ENCODE results near the gene RECK. TPM values are rescaled to one million over a fixed set of nuclear protein-coding genes. Genes with fewer than 3 reads are reported as not detected.

Gene RECK
- total RNA-seq, 1 experiment from 2014 or later = 5.0 TPM

DNA sequence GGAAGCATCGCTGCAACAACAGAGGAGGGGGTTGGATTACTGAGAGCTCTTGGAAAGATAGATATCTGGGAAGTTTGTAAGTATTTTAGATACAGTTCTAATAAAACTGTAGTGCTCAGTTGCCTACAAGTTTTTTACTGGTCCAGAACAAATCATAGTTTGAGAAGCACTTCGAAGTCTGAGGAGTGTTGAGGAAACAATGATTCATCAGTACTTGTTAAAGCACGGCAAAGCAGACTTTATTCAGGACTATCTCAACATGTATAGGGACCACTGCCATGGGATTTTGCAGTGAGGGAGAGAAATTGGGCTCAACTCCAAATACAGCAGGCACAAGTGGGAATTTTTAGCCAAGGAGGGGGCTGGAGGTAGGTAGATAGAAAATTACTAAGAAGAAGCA, 25.3 kb upstream of the RECK start:
- CTCF ChIA-PET = no interaction called here
- no TSS peak for BruUV-seq (replicated peaks)
- intact Hi-C loops (cut with micrococcal nuclease) = no loop called here

DNA sequence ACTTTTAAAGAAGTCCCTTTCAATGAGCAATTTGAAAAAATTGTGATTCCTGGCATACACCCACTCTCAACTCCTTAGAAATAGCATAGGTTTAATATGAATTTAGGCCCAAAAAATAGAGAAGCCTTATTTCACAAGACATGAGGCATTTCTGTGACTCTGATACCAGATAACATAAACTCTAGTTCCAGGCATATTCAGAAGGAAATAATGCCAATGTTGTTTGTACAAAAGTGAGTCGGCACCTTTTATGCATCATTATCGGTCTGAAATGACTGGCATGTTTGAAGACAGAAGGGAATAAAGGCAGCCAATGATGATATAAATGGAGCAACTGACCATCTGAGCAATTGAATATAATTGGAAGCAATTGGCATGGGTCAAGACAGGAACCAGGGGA, 19.4 kb upstream of the RECK start:
- ChIA-PET POLR2A (ENCODE audit: unreplicated experiment) (no interaction called here), CTCF (no interaction called here)
- H3F3A ChIP-seq (ENCODE audit: low read length, unreplicated experiment) = no peaks in the 10 kb centered on the region
- H3K4me2 ChIP-seq (ENCODE audit: low read length) = no peak overlapping the region
- H3K79me2 ChIP-seq (ENCODE audit: low read length) = no peaks in the 10 kb centered on the region
- intact Hi-C loops (cut with micrococcal nuclease) = no loop called here
- ATAC-seq = no peak
- H3K27ac ChIP-seq (ENCODE audit: low read length) = no peak overlapping the region
- H3K9me3 ChIP-seq (ENCODE audit: low read length) = no peaks in the 10 kb centered on the region
- H3K9ac ChIP-seq (ENCODE audit: low read length) = no peak overlapping the region
- no peak overlapping the region for H3K4me3 ChIP-seq (ENCODE audit: low read length)
- no TSS peak for BruUV-seq (replicated peaks)
- no peak for TF ChIP-seq EZH2phosphoT487 (IDR thresholded peaks at IDR 0.05; ENCODE audit: borderline replicate concordance, low read length)
- TF ChIP-seq EZH2 (IDR thresholded peaks at IDR 0.05; ENCODE audit: low read length, unreplicated experiment) = no peak
- TF ChIP-seq, protein P1, sequence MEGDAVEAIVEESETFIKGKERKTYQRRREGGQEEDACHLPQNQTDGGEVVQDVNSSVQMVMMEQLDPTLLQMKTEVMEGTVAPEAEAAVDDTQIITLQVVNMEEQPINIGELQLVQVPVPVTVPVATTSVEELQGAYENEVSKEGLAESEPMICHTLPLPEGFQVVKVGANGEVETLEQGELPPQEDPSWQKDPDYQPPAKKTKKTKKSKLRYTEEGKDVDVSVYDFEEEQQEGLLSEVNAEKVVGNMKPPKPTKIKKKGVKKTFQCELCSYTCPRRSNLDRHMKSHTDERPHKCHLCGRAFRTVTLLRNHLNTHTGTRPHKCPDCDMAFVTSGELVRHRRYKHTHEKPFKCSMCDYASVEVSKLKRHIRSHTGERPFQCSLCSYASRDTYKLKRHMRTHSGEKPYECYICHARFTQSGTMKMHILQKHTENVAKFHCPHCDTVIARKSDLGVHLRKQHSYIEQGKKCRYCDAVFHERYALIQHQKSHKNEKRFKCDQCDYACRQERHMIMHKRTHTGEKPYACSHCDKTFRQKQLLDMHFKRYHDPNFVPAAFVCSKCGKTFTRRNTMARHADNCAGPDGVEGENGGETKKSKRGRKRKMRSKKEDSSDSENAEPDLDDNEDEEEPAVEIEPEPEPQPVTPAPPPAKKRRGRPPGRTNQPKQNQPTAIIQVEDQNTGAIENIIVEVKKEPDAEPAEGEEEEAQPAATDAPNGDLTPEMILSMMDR (conservative IDR thresholded peaks at IDR 0.05; ENCODE audit: low read depth, low read length) = no peak
- H3K9me2 ChIP-seq (replicated peaks; ENCODE audit: low read length) = no peaks in the 10 kb centered on the region
- no peaks in the 10 kb centered on the region for H3K27me3 ChIP-seq (ENCODE audit: low read length)
- H2AFZ ChIP-seq (ENCODE audit: low read length) = no peak overlapping the region
- no peaks in the 10 kb centered on the region for H4K20me1 ChIP-seq (ENCODE audit: low read length)
- no peaks in the 10 kb centered on the region for H3K36me3 ChIP-seq (ENCODE audit: low read depth, low read length)
- H3K4me1 ChIP-seq (ENCODE audit: insufficient read depth, low read length) = no peaks in the 10 kb centered on the region
- no peak for DNase-seq

More for the DNA sequence above, 25.3 kb upstream of the RECK start:
- Histone ChIP-seq H3K4me3 (ENCODE audit: low read length) (no peak overlapping the region), H4K20me1 (ENCODE audit: low read length) (no peaks in the 10 kb centered on the region), H2AFZ (ENCODE audit: low read length) (no peak overlapping the region), H3K79me2 (ENCODE audit: low read length) (no peaks in the 10 kb centered on the region), H3K9me3 (ENCODE audit: low read length) (no peaks in the 10 kb centered on the region), H3K27me3 (ENCODE audit: low read length) (no peaks in the 10 kb centered on the region), H3K27ac (ENCODE audit: low read length) (no peak overlapping the region), H3F3A (ENCODE audit: low read length, unreplicated experiment) (no peaks in the 10 kb centered on the region), H3K9me2 (replicated peaks; ENCODE audit: low read length) (no peaks in the 10 kb centered on the region), H3K36me3 (ENCODE audit: low read depth, low read length) (peaks cover 2% of the 10 kb centered on the region; the same call in 1 of the 2 replicates), H3K4me1 (ENCODE audit: insufficient read depth, low read length) (no peaks in the 10 kb centered on the region), H3K4me2 (ENCODE audit: low read length) (no peak overlapping the region), H3K9ac (ENCODE audit: low read length) (no peak overlapping the region)
- DNase-seq (no peak), ATAC-seq (no peak)
- no peak for TF ChIP-seq EZH2phosphoT487 (IDR thresholded peaks at IDR 0.05; ENCODE audit: borderline replicate concordance, low read length)
- TF ChIP-seq, protein P1 (conservative IDR thresholded peaks at IDR 0.05; ENCODE audit: low read depth, low read length) = no peak
- TF ChIP-seq EZH2 (IDR thresholded peaks at IDR 0.05; ENCODE audit: low read length, unreplicated experiment) = no peak
- POLR2A ChIA-PET (ENCODE audit: unreplicated experiment) = no interaction called here

DNA sequence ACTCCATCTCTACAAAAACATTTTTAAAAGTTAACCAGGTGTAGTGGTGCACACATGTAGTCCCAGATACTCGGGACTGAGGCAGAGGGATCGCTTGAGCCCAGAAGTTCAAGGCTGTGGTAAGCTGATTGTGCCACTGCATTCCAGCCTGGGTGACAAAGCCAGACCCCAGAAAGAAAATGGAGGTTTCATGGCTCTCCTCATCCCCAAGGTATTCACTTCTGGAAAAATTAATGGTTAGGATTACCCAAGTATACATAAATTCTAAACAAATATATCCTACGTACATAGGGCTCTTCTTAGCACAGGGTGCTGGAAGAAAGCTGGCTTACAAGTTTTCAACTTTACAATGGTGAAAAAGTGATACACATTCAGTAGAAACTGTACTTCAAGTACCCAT, 18.6 kb upstream of the RECK start:
- intact Hi-C loops (cut with micrococcal nuclease) = no loop called here
- H3K36me3 ChIP-seq (ENCODE audit: low read depth, low read length) = no peaks in the 10 kb centered on the region
- no peaks in the 10 kb centered on the region for H3K27me3 ChIP-seq (ENCODE audit: low read length)
- no peaks in the 10 kb centered on the region for H3K9me2 ChIP-seq (replicated peaks; ENCODE audit: low read length)
- TF ChIP-seq EZH2phosphoT487 (IDR thresholded peaks at IDR 0.05; ENCODE audit: borderline replicate concordance, low read length) = no peak
- TF ChIP-seq, protein P1 (conservative IDR thresholded peaks at IDR 0.05; ENCODE audit: low read depth, low read length) = no peak
- no peak for TF ChIP-seq EZH2 (IDR thresholded peaks at IDR 0.05; ENCODE audit: low read length, unreplicated experiment)
- ATAC-seq (no peak), DNase-seq (no peak)
- H3K27ac ChIP-seq (ENCODE audit: low read length) = no peak overlapping the region
- H3F3A ChIP-seq (ENCODE audit: low read length, unreplicated experiment) = no peaks in the 10 kb centered on the region
- H2AFZ ChIP-seq (ENCODE audit: low read length) = no peak overlapping the region
- no peak overlapping the region for H3K4me3 ChIP-seq (ENCODE audit: low read length)
- H3K4me2 ChIP-seq (ENCODE audit: low read length) = no peak overlapping the region
- no peaks in the 10 kb centered on the region for H4K20me1 ChIP-seq (ENCODE audit: low read length)
- no peak overlapping the region for H3K9ac ChIP-seq (ENCODE audit: low read length)
- H3K4me1 ChIP-seq (ENCODE audit: insufficient read depth, low read length) = no peaks in the 10 kb centered on the region
- no peaks in the 10 kb centered on the region for H3K79me2 ChIP-seq (ENCODE audit: low read length)
- H3K9me3 ChIP-seq (ENCODE audit: low read length) = no peaks in the 10 kb centered on the region
- ChIA-PET CTCF (no interaction called here), POLR2A (ENCODE audit: unreplicated experiment) (no interaction called here)
- no TSS peak for BruUV-seq (replicated peaks)

Data from PC-3 (cell line).